ENCODE results near the gene YAF2. TPM values are rescaled to one million over a fixed set of nuclear protein-coding genes. Genes with fewer than 3 reads are reported as not detected.

YAF2 gene
- total and polyA plus RNA-seq, 2 of the 13 experiments (the other 11 are each of a cell fraction or from before 2014, with no cell fraction given) = 8.4 to 11.7 TPM

- peak; percentile 56; the same call in 1 of the 2 replicates for TF ChIP-seq CEBPB (IDR thresholded peaks at IDR 0.05; ENCODE audit: borderline replicate concordance, low read depth, low read length)
- TF ChIP-seq ZNF775 (CRISPR knock-in tag; IDR thresholded peaks at IDR 0.05; ENCODE audit: borderline replicate concordance) = no peak
- no peak for TF ChIP-seq ZNF253 (CRISPR knock-in tag; IDR thresholded peaks at IDR 0.05; ENCODE audit: borderline replicate concordance)
- TF ChIP-seq HNRNPH1 (optimal IDR thresholded peaks at IDR 0.05; ENCODE audit: low read depth, low read length) = no peak
- FAIRE-seq = no peak
- Histone ChIP-seq H3K4me1 (ENCODE audit: insufficient read depth, low read length) (peaks cover 16% of the 10 kb centered on the region), H3K27me3 (ENCODE audit: control insufficient read depth in 1 of 2, insufficient read depth in 2 of 2, low read length in 2 of 2) (0 out of 5 replicates have a peak, but pooled peaks cover 0 to 3% of the 10 kb centered on the region in 2 experiments), H3K4me3 (replicated peaks in 1 of 3; ENCODE audit: insufficient read depth in 1 of 3, low read depth in 2 of 3, low read length in 3 of 3) (no peak overlapping the region), H2AFZ (ENCODE audit: low read length) (no peak overlapping the region), H3K9me3 (ENCODE audit: low read length) (no peaks in the 10 kb centered on the region), H3K4me2 (ENCODE audit: low read depth, low read length) (no peak overlapping the region), H3K9ac (ENCODE audit: insufficient read depth, low read depth, low read length) (no peak overlapping the region), H3K79me2 (ENCODE audit: insufficient read depth, low read length) (no peaks in the 10 kb centered on the region), H3K27ac (ENCODE audit: extremely low read length, insufficient read depth, low read length) (no peak overlapping the region), H4K20me1 (ENCODE audit: insufficient read depth, low read length) (no peaks in the 10 kb centered on the region), H3K36me3 (replicated peaks in 1 of 2; ENCODE audit: control insufficient read depth in 1 of 2, insufficient read depth in 2 of 2, low read length in 2 of 2) (no peaks in the 10 kb centered on the region)
- ChIA-PET POLR2A (no interaction called here), CTCF (ENCODE audit: low intra/inter-chr PET ratio, low total read pairs) (no interaction called here)
- ATAC-seq = no peak
- DNase-seq (ENCODE audit: low spot score) = no peak
- in situ Hi-C loops (cut with HindIII; ENCODE audit: extremely low pct_ligation_motif_present, low pct_unique_long_range_greater_than_20kb) (no loop called here), intact Hi-C loops (cut with micrococcal nuclease; ENCODE audit: unreplicated experiment) (no loop called here)
- BruUV-seq (replicated peaks) = no TSS peak
Measured at GRCh38 chr12:42283739-42284138, 45.7 kb upstream of the YAF2 start.

GRCh38 chr12:42282294-42282693 is 44.2 kb upstream of the YAF2 start:
- no peak overlapping the region for H3K4me3 ChIP-seq (replicated peaks in 1 of 3; ENCODE audit: insufficient read depth in 1 of 3, low read depth in 2 of 3, low read length in 3 of 3)
- intact Hi-C loops (cut with micrococcal nuclease; ENCODE audit: unreplicated experiment) (no loop called here), in situ Hi-C loops (cut with HindIII; ENCODE audit: extremely low pct_ligation_motif_present, low pct_unique_long_range_greater_than_20kb) (no loop called here)
- no TSS peak for BruUV-seq (replicated peaks)
- H3K27me3 ChIP-seq (ENCODE audit: control insufficient read depth in 1 of 2, insufficient read depth in 2 of 2, low read length in 2 of 2) = no peaks in the 10 kb centered on the region
- H3K79me2 ChIP-seq (ENCODE audit: insufficient read depth, low read length) = no peaks in the 10 kb centered on the region
- H2AFZ ChIP-seq (ENCODE audit: low read length) = no peak overlapping the region
- H3K27ac ChIP-seq (ENCODE audit: extremely low read length, insufficient read depth, low read length) = no peak overlapping the region
- no peaks in the 10 kb centered on the region for H3K9me3 ChIP-seq (ENCODE audit: low read length)
- CTCF ChIA-PET (ENCODE audit: low intra/inter-chr PET ratio, low total read pairs) = no interaction called here
- 0% methylated on average over 2 of the region's 2 CpGs for WGBS (ENCODE audit: low lambda C conversion rate)
- H3K4me2 ChIP-seq (ENCODE audit: low read depth, low read length) = peak overlapping the region; percentile 23; the same call in 1 of the 2 replicates
- DNase-seq (ENCODE audit: low spot score) (peak; percentile 6), ATAC-seq (peak; percentile 85), FAIRE-seq (no peak)
- POLR2A ChIA-PET = no interaction called here
- H3K9ac ChIP-seq (ENCODE audit: insufficient read depth, low read depth, low read length) = no peak overlapping the region
- no peaks in the 10 kb centered on the region for H4K20me1 ChIP-seq (ENCODE audit: insufficient read depth, low read length)
- H3K36me3 ChIP-seq (replicated peaks in 1 of 2; ENCODE audit: control insufficient read depth in 1 of 2, insufficient read depth in 2 of 2, low read length in 2 of 2) = no peaks in the 10 kb centered on the region
- H3K4me1 ChIP-seq (ENCODE audit: insufficient read depth, low read length) = peaks cover 16% of the 10 kb centered on the region
- TF ChIP-seq JARID2 (CRISPR knock-in tag; IDR thresholded peaks at IDR 0.05; ENCODE audit: insufficient replicate concordance) (no peak), GABPB1 (CRISPR knock-in tag; IDR thresholded peaks at IDR 0.05) (no peak), ADNP (CRISPR knock-in tag; IDR thresholded peaks at IDR 0.05) (no peak), CEBPB (IDR thresholded peaks at IDR 0.05; ENCODE audit: borderline replicate concordance, low read depth, low read length) (0 out of 2 replicates have a peak, but pooled peaks have one; percentile 11), BCL3 (CRISPR knock-in tag; IDR thresholded peaks at IDR 0.05) (no peak), ZNF83 (CRISPR knock-in tag; IDR thresholded peaks at IDR 0.05; ENCODE audit: borderline replicate concordance) (no peak), ZNF142 (CRISPR knock-in tag; IDR thresholded peaks at IDR 0.05) (no peak), TFAP4 (IDR thresholded peaks at IDR 0.05; ENCODE audit: borderline replicate concordance, low read depth) (no peak)

Data from HepG2 (cell line).